Measurements from ENCODE around the gene NPHS2.

- no peak for TF ChIP-seq CTCF (IDR thresholded peaks at IDR 0.05)
- TF ChIP-seq EP300 (IDR thresholded peaks at IDR 0.05) = no peak
- no peak for TF ChIP-seq POLR2A (IDR thresholded peaks at IDR 0.05)
Observed at GRCh38 chr1:179576509-179576908, 761 bp upstream of the NPHS2 start.

Data from ovary (tissue), 3 donors.